Activated CD8-positive, alpha-beta memory T cell treated with anti-CD3 and anti-CD28 coated beads for 4 hours (primary cell): ENCODE results near the gene CGN.

Experiments used
- DNase-seq, 2 donors: peaks; one replicate each; pipeline ENCODE4 v3.0.0-alpha.2; 2020; ENCODE audit warnings: low read depth in 2 of 2

The CGN gene, protein sequence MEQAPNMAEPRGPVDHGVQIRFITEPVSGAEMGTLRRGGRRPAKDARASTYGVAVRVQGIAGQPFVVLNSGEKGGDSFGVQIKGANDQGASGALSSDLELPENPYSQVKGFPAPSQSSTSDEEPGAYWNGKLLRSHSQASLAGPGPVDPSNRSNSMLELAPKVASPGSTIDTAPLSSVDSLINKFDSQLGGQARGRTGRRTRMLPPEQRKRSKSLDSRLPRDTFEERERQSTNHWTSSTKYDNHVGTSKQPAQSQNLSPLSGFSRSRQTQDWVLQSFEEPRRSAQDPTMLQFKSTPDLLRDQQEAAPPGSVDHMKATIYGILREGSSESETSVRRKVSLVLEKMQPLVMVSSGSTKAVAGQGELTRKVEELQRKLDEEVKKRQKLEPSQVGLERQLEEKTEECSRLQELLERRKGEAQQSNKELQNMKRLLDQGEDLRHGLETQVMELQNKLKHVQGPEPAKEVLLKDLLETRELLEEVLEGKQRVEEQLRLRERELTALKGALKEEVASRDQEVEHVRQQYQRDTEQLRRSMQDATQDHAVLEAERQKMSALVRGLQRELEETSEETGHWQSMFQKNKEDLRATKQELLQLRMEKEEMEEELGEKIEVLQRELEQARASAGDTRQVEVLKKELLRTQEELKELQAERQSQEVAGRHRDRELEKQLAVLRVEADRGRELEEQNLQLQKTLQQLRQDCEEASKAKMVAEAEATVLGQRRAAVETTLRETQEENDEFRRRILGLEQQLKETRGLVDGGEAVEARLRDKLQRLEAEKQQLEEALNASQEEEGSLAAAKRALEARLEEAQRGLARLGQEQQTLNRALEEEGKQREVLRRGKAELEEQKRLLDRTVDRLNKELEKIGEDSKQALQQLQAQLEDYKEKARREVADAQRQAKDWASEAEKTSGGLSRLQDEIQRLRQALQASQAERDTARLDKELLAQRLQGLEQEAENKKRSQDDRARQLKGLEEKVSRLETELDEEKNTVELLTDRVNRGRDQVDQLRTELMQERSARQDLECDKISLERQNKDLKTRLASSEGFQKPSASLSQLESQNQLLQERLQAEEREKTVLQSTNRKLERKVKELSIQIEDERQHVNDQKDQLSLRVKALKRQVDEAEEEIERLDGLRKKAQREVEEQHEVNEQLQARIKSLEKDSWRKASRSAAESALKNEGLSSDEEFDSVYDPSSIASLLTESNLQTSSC

DNA sequence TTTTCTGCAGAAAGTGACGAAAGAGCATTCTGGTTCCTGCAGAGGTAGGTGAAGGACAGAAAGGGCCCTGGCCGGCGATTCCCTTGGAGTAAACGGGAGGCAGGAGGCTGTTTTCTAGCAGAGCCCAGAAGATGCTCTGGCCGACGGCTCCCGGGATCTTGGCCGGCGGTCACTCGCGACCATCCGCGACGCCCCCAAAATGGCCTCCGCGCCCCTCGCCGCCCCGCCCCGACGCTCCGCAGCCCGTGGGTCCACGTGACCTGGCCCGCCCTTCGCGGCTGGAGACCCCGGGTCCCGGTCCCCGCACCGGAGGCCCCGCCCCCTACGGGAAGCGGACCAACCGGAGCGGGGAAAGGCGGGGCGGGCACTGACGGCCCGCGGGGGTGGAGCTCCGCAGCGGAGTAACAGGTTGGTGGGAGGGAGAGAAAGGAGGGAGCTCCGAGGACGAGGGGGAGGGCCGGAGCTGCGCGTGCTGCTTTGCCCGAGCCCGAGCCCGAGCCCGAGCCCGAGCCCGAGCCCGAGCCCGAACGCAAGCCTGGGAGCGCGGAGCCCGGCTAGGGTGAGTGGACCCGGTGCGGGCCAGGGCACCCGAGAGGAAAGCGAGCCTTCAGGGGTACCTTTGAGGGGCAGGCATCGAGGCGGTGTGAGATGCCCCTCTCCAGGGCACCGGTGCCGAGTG lies at the start of gene CGN:
Gene CGN (plus strand): TSS at position 431 of the 679 bp plus-strand sequence. CDS start 7,133 bp downstream, outside the sequence.
- peak; percentile 72 to 75 for DNase-seq

DNA sequence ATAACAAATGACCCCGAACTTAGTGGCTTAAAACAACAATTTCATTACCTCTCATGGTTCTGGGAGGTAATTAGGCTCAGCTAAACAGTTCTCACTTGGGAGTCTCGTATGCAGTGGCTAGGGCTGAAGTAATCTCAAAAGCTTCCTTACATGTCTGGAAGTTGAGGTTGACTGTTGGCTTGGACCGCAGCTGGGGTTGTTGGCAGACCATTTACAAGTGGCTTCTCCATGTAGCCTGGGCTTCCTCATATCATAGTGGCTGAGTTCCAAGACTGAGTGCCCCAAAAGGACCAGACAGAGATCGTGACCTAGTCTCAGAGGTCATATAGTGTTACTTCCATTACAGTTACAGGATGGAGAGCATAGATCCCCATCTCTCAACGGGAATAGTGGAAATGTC lies 49.5 kb upstream of the CGN start:
- no peak for DNase-seq

DNA sequence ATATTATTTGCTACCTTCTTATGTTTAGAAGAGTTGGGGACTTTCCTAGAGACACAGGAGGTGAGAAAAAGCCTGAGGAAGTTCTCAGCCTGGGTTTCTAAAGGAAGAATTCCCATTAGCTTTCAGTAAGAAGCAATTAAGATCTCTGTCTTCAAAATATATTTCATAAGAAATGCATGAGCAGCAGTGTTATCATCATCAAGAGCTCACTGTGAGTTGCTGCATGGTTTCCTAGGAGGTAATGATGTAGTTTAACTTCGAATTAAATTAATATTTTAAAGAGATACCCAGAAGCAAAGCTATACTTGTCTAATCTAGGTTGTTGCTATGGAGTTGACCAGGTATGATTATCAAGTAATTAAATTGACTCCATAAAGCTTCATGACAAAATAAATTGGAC lies 46.2 kb upstream of the CGN start:
- no peak for DNase-seq

DNA sequence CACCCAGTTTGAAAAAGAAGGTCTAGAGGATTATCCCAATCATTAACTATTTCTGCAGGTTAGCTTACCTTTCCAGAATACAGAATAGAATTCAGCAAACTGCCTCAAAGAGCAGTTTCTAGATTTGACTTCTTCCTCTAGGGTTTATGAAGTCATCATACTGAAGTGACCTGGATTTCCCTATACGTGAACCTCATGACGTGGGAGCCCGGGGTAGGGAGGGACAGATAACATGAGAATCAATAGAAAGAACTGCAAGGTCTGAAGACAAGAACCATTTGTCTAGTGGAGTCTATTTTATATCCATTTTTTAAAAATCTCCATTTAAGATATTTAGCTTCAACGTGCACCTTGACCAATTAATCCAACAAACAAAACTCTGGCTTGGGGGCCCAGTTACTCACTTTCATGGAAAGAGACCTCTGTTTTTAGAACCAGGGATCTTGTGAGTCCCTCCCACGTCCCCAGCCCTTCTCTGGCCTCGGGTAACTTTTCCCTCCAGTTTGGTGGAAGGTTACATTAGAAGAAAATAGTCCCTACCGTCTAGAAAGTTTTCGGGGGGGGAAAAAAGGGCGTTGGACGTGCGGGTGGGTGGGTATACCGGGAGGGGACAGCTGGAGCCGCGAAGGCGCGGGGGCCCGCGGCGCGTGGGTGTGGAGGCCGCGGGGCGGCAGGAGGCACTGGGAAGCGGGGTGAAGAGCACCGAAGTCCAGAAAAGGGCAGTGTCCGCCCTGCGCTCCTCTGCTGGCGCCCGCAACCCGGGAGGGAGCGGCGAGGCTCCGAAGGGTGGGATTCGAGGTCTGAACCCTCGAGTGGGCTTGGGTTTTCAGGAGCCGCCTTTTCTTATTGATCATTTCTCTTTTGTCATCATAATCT lies 38.1 kb upstream of the CGN start:
- no peak for DNase-seq

DNA sequence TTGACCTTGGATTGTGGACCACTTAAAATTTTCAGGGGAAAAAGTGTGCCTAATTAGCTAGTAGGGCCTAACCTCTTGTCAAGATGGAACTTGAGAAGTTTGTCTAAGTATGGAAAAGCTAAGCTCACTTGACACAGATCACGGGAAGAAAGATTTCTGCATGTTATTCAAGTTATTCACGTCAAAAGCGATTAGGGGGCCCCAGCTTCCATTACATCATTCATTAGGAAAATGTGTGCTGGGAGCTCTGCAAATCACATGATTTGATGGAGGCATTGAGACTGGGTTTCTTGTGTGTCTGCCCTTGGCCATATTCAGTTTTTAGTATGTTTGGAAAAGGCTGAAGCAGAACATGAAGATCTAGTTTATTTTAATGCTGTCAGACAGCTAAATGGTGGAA lies 36.4 kb upstream of the CGN start:
- no peak for DNase-seq

DNA sequence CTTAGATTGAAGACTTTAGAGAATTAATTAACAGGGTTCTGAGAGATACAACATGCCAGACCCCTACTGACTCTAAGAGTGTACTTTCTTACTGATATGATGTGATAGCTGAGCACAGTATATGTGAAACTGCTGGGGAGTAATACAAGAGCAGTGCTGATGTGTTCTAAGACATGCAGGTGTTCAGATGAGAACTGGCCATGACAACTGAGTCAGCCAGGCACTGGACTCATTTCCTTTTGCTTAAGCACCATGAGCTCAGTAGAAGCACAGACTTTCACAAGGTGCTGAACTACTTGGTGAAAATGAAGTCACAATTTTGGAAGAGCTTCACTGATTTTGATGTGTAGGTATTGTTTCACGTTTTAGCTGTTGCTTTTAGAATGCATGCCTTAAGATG lies 36.0 kb upstream of the CGN start:
- DNase-seq, result no peak

DNA sequence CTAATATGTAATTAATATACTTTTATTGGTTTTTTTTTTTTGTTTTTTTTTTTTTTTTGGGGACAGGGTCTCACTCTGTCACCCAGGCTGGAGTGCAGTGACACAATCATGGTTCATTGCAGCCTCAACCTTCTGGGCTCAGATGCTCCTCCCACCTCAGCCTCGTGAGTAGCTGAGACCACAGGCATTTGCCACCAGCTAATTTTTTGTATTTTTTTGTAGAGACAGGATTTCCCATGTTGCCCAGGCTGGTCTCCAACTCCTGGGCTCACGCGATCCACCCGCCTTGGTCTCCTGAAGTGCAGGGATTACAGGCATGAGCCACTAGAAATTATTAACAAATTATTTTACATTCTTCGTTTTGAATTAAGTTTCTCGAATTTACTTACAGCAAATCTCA lies 35.1 kb upstream of the CGN start:
- DNase-seq, result no peak

DNA sequence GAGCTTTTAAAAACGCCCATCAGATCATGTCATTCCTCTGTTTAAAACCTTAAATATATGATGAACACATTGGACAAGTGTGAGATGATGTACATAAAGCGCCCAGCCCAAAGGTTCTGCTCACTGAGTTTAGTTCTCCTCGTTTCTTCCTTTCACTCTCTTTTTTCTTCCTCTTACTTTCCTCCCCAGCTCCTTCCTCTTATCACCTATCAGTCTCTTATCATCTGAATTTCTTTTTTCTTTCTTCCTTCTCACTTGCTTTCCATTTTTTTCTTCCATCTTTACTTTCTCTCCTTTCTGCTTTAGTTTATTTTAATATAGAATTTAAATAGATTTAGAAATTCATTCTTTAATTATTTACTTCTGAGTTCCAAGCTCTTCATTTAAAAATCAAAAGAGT lies 34.1 kb upstream of the CGN start:
- DNase-seq, result no peak

DNA sequence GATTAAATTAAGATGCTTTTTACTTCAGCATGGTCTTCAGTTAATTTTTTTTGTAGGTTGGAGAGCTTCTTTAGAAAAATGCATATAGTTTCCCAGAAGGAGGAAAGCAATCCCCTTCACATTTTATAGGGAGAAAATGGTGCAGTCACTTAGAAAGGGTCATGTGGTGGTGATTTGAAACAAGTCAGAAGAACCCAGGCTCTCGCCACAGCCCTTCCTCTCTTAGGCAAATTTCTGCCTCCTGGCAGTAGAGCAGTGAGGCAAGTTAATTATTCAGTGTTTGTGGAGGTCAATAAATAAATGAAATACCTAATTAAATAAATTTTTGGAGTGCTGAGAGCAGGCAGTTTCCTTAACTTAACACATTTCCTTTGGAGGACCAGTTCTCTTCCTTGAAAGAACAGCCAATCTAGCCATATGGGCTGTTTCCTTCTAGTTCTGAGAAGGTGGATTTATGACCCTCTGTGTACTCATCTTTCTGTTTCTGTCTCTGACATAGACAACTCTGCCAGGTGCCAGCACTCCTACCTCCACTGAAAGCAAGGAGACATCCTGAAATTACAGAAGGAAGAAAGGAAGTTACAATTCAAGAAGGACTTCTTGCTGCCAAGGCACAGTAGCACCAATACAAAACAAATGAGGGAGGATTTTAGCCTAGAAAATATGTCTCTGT lies 32.9 kb upstream of the CGN start:
- DNase-seq, result no peak

DNA sequence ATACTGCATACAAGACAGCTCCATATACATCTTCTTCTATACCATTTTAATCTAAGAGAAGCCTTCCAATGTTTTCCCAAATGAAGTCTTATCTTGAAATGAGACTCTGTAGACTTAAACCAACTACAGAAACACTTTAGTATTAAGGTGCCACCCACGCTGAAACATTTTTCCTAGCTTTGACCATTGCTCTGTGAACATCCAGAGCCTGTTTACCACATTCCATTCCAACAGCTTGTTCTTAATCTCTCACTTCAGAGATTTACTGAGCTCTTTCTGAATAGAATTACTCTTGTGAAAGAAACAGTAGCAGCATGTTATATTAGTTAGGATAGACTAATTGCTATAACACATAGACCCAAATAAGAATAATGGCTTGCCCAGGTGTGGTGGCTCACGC lies 32.3 kb upstream of the CGN start:
- no peak for DNase-seq

DNA sequence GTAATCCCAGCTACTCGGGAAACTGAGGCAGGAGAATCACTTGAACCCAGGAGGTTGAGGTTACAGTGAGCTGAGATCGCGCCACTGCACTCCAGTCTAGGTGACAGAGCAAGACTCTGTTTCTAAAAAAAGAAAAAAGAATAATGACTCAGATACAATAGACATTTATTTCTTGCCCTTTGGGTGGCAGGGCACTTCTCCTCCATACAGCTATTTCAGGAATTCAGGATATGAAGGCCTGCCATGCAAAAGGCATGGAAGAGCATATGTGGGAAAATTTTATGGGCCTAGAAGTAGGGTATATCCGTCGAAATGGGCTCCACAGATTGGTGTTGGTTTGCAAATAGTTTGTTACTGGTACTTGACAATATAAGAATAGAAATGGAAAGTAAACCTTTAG lies 31.7 kb upstream of the CGN start:
- no peak for DNase-seq

DNA sequence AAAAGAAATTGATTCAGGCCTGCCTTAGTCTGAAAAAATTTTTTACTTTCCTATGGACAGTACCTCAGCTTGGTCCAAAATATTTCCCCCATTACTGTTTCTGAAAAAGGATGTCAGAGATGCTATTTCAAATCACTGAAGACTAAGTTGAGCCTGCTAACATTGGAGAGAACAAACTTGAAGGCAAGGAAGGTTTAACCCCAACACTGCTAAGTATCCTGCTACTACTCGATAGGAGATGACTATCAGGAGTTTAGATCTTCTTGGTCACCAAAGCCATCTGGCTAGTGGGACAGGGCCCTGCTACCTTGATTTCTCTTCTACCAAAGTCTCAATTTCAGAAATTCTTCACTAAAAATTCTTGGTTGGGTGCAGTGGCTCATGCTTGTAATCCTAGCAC lies 29.2 kb upstream of the CGN start:
- DNase-seq, result no peak

DNA sequence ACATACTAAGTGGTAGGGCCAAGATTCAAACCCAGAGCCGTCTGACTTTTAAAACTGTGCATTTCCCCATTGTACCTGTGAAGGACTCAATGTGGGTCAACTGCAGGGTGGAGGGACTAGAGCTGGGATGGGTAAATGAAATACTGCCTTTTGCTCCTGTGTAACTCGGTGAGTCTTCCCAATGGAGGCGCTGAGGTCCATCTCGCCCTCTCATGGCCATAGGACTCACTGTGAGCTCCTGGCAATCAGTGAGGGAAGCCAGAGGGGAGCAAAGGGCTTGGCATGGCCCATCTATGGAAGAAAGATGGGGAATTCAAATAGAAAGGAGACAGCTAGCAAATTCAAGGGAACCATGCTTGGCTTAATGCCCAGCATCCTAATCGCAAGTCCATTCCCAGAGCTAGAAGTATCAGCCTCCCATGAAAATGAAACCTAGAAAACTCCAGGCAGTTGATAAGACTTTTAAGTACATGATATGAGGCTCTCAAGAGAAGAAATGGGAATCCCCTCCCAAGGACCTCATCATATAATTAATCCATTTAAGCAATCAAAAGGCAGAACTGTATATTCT lies 25.4 kb upstream of the CGN start:
- no peak for DNase-seq

DNA sequence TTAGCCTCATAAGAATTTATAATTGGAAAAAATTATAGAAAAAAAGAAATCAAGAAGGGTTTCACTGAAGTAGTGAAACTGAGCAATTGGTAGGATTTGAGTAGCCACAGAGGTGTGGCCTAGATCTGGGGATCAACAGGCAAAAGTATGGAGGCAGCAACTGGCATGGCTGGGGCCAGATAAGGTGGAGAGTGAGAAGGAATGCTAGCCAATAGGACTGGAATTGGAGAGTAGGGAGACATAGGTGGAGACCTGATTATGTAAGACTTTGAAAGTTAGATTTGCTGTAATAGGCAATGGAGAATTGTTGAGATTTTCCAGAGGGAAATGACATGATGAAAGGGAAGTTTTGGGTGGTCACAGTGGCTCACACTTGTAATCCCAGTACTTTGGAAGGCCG lies 24.6 kb upstream of the CGN start:
- DNase-seq, result no peak

DNA sequence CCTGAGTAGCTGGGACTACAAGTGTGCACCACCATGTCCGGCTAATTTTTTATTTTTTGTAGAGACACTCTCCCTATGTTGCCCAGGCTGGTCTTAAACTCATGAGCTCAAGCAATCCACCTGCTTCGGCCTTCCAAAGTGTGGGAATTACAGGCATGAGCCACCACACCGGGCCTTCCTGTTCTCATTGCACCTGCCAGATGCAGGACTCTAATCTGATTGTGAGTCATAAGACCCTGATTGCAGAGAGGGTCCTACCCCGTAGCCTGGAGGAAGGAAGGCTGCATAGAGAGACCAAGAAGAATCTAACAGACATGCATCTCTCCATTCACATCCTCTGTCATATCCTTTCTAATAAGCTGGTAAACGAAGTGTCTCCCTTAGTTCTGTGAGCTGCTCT lies 19.5 kb upstream of the CGN start:
- DNase-seq, result no peak

DNA sequence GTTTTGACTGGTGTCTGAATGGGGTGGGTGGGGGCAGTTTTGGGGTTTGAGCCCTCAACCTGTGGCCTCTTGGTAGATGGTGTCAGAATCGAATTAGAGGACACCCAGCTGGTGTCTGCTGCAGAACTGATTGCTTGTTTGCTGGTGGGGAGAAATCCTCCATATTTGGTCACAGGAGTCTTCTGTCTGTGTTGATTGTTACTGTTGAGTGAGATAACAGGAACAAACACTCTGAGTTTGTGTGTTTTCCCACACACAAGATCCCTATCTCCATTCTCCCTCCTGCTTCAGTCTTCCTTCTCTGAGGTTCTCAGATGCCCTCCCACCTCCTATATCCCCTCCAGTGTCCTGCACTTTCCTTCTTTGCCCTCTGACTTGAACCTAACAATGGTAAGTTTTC lies 19.1 kb upstream of the CGN start:
- no peak for DNase-seq

DNA sequence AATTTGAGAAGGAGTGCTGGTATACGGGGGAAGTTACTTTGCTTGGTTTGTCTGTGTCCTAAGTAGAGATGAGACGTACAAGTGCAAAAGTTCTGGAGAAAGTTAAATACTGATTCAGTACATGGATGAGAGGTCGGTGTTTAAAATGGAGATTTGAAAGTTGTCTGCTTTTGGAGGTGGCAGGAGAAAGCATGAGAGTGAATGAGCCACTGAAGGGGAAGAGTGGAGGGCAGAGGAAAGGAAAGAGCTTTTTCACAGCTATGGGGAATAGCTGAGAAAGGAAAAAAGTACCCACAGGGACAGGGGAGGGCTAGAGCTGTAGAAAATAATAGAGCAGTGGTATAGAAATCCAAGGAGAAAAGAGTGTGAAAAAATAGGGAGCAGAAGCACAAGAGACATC lies 18.1 kb upstream of the CGN start:
- DNase-seq, result no peak

DNA sequence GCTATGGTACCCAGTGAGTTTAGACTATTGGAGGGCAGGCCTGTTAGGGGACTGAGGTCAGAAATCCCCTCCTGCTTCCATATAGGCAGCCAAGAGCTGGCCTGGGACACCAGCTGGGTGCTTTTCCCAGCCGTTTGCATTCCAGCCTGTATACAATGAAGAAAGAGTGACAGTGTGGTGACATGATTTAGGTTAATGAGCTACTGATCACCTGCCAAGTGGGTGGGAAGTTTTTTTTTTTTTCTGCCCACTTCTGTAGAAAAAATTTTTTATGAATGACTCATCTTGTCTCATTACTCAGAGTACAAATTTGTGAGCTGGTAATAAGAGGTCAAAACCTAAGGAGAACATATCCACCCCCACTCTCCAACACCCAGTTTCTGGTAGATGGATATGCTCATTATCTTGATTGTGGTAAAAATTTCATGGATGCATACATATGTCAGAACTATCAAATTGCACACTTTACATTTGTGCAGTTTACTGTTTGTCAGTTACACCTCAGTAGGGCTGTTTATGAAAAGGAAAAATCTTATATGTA lies 16.4 kb upstream of the CGN start:
- DNase-seq, result no peak

DNA sequence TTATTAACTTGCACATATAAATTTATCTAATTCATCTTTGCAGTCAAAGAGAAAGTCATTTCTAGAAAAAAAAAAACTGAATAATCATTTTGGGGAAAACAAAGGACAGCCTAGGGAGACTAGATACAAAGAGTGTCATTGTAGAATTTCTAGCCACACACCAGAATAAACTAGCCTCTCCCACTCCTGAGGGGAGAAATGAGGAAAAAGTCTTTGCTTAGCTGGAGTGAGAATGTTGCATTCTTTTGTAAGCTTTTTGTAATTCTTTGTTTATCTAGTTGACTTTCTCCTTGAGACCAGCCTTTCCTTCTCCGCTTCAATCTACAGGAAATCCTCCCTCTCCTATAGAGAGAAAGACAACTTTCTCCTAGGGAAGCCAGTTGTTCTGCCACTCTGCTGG lies 15.9 kb upstream of the CGN start:
- no peak for DNase-seq

DNA sequence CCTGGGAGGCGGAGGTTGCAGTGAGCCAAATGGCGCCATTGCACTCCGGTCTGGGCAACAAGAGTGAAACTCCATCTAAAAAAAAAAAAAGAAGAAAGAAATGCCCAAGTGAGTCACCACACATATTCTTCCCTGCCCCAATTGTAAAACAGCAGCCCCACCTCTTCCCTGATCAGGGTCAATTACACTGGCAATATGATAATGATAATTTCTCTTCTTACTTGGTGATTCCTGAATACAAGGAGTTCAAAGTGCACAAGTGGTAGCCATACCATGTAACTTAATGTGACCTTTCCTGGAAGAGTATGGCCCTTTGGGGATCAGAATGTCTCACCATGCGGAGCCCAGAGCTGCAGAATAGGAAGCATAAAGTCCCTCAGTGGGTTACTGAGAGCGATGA lies 11.8 kb upstream of the CGN start:
- DNase-seq, result no peak
